Neutrophil (primary cell): ENCODE results near the gene ZNF598.

Experiments
- H3K27ac ChIP-seq: fragments of 200-600 bp; sonication (generic); 2 replicates; pipeline ENCODE4 v1.5.1; 2016; ENCODE audit warnings: mild to moderate bottlenecking, moderate library complexity
- H3K27me3 ChIP-seq: fragments of 200-600 bp; sonication (generic); 2 replicates; pipeline ENCODE4 v1.6.0; 2016; ENCODE audit warnings: mild to moderate bottlenecking
- H3K36me3 ChIP-seq: fragments of 200-600 bp; sonication (generic); 2 replicates; pipeline ENCODE4 v1.5.1; 2017
- H3K4me1 ChIP-seq, 2 experiments: fragments of 200-600 bp in 1 of 2; sonication (generic) in 1 of 2; 1 replicate in 1 of 2; 2 replicates in 1 of 2; pipeline versions ENCODE4 v1.5.1 to v1.6.1; 2013 to 2016; ENCODE audit warnings: low read depth in 1 of 2, low read length in 1 of 2, mild to moderate bottlenecking in 1 of 2, moderate library complexity in 1 of 2; ENCODE audit not compliant: control insufficient read depth in 1 of 2, insufficient read depth in 1 of 2
- H3K4me3 ChIP-seq, 2 experiments: fragments of 200-600 bp in 1 of 2; sonication (generic) in 1 of 2; 1 replicate in 1 of 2; 2 replicates in 1 of 2; pipeline ENCODE4 v1.5.1; 2013 to 2016; ENCODE audit warnings: low read depth in 1 of 2, low read length in 1 of 2, mild to moderate bottlenecking in 1 of 2, moderate library complexity in 1 of 2
- H3K9me3 ChIP-seq: fragments of 200-600 bp; sonication (generic); 2 replicates; pipeline ENCODE4 v1.5.1; 2016
- TF ChIP-seq, protein P1 (sequence below): fragments of 200-600 bp; sonication (generic); IDR thresholded peaks from 2 replicates; pipeline ENCODE4 v1.5.1; 2016; ENCODE audit warnings: antibody characterized with exemption

Gene ZNF598

DNA sequence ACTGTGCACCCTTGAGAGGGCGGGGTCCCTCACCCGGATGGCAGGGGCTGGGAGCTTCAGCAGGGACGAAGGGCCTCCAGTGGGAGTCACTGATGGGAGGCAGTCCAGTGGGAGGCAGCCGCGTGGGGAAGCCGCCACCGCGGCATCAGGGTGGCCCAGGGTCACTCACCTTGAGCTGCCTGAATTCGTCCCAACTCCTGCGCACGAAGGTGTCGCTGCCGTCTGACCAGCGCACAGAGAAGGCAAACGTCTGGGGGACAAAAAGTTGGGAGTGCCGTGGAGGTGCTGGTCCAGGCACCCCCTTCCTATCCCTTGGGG lies 28.9 kb downstream of the ZNF598 start:
- TF ChIP-seq, protein P1, sequence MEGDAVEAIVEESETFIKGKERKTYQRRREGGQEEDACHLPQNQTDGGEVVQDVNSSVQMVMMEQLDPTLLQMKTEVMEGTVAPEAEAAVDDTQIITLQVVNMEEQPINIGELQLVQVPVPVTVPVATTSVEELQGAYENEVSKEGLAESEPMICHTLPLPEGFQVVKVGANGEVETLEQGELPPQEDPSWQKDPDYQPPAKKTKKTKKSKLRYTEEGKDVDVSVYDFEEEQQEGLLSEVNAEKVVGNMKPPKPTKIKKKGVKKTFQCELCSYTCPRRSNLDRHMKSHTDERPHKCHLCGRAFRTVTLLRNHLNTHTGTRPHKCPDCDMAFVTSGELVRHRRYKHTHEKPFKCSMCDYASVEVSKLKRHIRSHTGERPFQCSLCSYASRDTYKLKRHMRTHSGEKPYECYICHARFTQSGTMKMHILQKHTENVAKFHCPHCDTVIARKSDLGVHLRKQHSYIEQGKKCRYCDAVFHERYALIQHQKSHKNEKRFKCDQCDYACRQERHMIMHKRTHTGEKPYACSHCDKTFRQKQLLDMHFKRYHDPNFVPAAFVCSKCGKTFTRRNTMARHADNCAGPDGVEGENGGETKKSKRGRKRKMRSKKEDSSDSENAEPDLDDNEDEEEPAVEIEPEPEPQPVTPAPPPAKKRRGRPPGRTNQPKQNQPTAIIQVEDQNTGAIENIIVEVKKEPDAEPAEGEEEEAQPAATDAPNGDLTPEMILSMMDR: no peak
- no peak overlapping the region for H3K4me3 ChIP-seq
- H3K36me3 ChIP-seq: peaks cover 27% of the 10 kb centered on the region
- H3K27me3 ChIP-seq: peaks cover 61% of the 10 kb centered on the region
- peaks cover 20% of the 10 kb centered on the region in 2 experiments for H3K4me1 ChIP-seq
- no peaks in the 10 kb centered on the region for H3K9me3 ChIP-seq
- no peak overlapping the region for H3K27ac ChIP-seq

DNA sequence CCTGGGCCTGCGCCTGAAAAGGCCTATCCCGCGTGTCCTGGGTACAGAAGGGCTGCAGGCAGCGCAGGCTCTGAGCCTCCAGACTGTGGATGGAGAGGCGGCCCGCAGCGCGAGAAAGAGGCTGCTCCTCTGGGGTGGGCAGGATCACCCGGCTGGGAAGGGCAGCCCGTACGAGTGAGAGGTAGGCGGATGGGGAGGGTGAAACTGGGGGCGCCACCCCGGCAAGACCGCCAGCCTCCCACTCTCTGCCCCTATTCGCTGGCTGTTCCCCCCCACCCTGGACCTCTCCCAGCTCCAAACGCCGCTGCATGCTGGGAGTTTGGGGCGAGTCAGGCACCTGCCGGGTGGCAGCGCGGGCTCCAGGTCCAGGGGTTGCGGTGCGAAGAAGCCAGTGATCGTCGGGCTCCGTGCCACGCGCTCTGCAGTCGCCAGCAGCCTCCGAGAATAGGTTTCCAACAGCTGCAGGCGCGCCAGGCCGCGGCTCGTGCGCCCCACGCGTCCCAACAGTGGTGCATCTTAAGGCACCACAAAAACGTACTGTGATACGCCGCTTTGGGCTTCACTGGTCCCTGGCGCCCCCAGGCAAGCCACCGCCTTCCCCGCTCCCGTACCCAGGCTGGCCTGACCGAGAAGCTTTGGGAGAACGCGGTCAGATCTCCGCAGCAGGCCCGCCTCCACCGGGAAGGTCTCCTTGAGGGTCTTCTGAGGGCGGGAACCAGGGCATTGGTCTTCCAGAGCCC lies 29.4 kb downstream of the ZNF598 start:
- Histone ChIP-seq H3K36me3 (peaks cover 32% of the 10 kb centered on the region), H3K4me3 (no peak overlapping the region), H3K9me3 (no peaks in the 10 kb centered on the region), H3K27me3 (peaks cover 61% of the 10 kb centered on the region), H3K27ac (no peak overlapping the region), H3K4me1 (peaks cover 16 to 20% of the 10 kb centered on the region in 2 experiments)
- TF ChIP-seq, protein P1: no peak

DNA sequence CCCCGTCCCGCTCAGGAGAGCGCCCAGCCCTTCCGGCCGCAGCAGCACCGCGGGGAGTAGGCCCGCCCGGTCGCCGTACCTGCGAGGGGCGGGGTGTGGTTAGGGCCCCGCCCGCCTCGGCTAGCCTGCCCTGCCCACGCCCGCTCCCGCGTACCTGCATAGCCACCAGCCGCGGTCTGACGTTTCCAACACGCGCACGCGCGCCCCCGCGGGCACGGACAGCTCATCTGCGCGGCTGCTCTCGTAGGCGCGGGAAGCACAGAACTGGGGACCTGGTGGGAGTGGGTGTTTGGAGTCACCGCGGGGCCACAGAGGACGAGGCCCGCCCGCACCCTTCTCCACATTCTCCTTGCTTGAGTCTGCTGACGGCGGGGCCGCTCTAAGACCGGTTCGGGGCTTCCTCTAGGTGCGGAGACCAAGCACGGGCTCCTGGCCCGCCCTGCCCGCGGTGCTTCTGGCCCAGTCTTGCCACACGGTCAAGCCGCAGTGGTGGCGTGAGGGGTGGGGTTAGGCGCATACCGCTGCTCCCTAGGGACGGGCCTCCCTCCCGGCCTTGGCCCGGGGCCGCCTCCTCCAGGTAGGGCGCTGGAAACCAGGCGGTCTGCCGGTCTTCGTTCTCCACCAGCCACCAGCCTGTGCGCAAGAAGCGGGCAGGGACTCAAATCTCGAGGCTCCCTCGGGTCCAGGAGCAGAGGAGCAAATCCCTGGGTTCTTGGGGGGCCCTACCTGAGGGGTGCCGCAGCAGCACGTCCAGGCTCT lies 30.2 kb downstream of the ZNF598 start:
- peaks cover 40% of the 10 kb centered on the region for H3K36me3 ChIP-seq
- H3K27ac ChIP-seq: no peak overlapping the region
- TF ChIP-seq, protein P1: no peak
- H3K4me3 ChIP-seq: no peak overlapping the region
- no peaks in the 10 kb centered on the region for H3K9me3 ChIP-seq
- H3K4me1 ChIP-seq: peaks cover 9 to 12% of the 10 kb centered on the region in 2 experiments
- peaks cover 61% of the 10 kb centered on the region for H3K27me3 ChIP-seq

DNA sequence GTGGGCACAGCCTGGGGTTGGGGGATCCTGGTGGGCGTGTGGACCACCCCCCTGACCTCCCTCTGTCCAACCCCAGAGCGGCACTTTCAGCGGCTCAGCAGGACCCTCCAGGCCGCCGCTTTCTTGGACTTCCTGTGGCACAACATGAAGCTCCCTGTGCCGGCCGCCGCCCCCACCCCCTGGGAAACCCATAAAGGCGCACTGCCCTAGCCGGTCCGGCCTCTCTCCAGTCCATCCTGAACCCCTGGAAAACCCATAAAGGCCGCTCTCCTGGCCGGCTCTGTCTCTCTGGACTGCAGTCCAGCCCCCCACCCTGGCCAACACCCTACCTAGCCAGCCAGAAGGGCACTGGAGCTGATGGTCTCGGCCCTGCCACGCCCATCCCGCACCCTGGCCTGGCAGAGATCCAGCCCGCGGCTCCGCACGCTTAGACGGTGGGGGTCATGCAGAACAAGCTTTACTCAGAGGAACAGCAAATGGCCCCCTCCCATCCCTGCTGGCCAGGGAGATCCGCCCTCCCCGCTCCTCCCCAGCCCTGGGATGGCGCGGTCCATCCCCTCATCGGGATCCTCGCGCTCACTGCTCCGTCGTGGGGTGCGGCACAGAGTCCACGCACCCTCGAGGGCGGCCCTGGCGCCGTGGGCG lies 31.0 kb downstream of the ZNF598 start:
- H3K4me1 ChIP-seq: peaks cover 7% of the 10 kb centered on the region in 2 experiments
- peaks cover 41% of the 10 kb centered on the region for H3K36me3 ChIP-seq
- H3K27me3 ChIP-seq: peaks cover 59% of the 10 kb centered on the region
- H3K4me3 ChIP-seq: no peak overlapping the region
- TF ChIP-seq, protein P1: no peak
- no peak overlapping the region for H3K27ac ChIP-seq
- H3K9me3 ChIP-seq: no peaks in the 10 kb centered on the region

DNA sequence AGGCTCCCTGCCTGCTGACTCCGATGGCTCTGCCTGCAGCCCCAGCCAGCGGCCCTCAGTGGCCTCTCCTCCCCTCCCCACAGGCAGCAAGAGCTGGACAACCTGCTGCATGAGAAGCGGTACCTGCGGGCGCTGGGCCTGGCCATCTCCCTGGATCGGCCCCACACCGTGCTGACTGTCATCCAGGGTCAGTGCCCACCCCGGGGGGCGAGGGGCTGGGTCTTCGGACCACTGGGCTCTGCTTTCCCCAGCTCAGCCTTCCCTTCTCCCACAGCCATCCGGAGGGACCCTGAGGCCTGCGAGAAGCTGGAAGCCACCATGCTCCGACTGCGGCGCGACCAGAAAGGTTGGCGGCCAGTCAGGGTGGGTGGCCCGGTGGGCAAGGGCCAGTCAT lies 31.7 kb downstream of the ZNF598 start:
- Histone ChIP-seq H3K36me3 (peaks cover 41% of the 10 kb centered on the region), H3K9me3 (no peaks in the 10 kb centered on the region), H3K27ac (no peak overlapping the region), H3K27me3 (peaks cover 52% of the 10 kb centered on the region), H3K4me1 (peaks cover under 1 to 2% of the 10 kb centered on the region in 2 experiments), H3K4me3 (no peak overlapping the region)
- TF ChIP-seq, protein P1: no peak
